ENCODE data around the gene PPL. TPM values are rescaled to one million over a fixed set of nuclear protein-coding genes. Genes with fewer than 3 reads are reported as not detected.

PPL gene
- total and polyA plus RNA-seq, 2 of the 8 experiments (the other 6 are each of a cell fraction or from before 2014, with no cell fraction given): 11.3 to 29.5 TPM

GRCh38 chr16:4904942-4905615, 31.9 kb downstream of the PPL start:
- no peak overlapping the region for H3K9ac ChIP-seq (replicated peaks in 1 of 4; ENCODE audit: extremely low read depth in 1 of 4, low read depth in 3 of 4, low read length in 3 of 4)
- H2AK5ac ChIP-seq (ENCODE audit: low read depth, low read length): no peak overlapping the region
- H2BK12ac ChIP-seq (ENCODE audit: low read depth, low read length): no peak overlapping the region
- H3K36me3 ChIP-seq (ENCODE audit: control insufficient read depth in 2 of 4, insufficient read depth in 4 of 4, low read length in 3 of 4): peaks cover 0 to 3% (median under 1%) of the 10 kb centered on the region in 4 experiments; a peak in 4 of 8 replicates
- H2AFZ ChIP-seq (ENCODE audit: low read length): no peak overlapping the region
- no peaks in the 10 kb centered on the region for H3K4me1 ChIP-seq (replicated peaks in 1 of 4; ENCODE audit: control insufficient read depth in 3 of 4, insufficient read depth in 4 of 4, low read length in 3 of 4)
- no peak overlapping the region for H3K14ac ChIP-seq (ENCODE audit: insufficient read length)
- H3K4me3 ChIP-seq (ENCODE audit: extremely low read depth in 1 of 4, insufficient read depth in 2 of 4, low read depth in 3 of 4, low read length in 4 of 4): no peak overlapping the region
- H2BK5ac ChIP-seq (ENCODE audit: low read depth, low read length): no peak overlapping the region
- H3K9me3 ChIP-seq (ENCODE audit: insufficient read depth in 2 of 2, low read depth in 1 of 2, low read length in 1 of 2): no peaks in the 10 kb centered on the region
- no peak overlapping the region for H2BK120ac ChIP-seq (replicated peaks; ENCODE audit: low read depth, low read length)
- CTCF ChIA-PET (ENCODE audit: partially characterized antibody): interaction anchor here (1.1 to 1.2 kb wide), 3 partner anchors 10 to 51 kb away, joined by 4 to 5 read pairs (median 4); no protein-coding TSS in a partner anchor
- no peak overlapping the region for H3K23ac ChIP-seq (ENCODE audit: insufficient read length)
- H4K91ac ChIP-seq (replicated peaks; ENCODE audit: insufficient read length, low read length): no peak overlapping the region
- H4K8ac ChIP-seq (ENCODE audit: extremely low read depth, insufficient read depth, low read length): no peak overlapping the region
- no peak overlapping the region for H3K4me2 ChIP-seq (ENCODE audit: insufficient read depth in 1 of 2, low read depth in 2 of 2, low read length in 2 of 2)
- POLR2A ChIA-PET (ENCODE audit: partially characterized antibody): interaction anchor here (1.5 kb wide), 1 partner anchor 27 kb away, joined by 5 read pairs; no protein-coding TSS in a partner anchor
- no peak overlapping the region for H2BK20ac ChIP-seq (ENCODE audit: low read length)
- no peak overlapping the region for H3K27ac ChIP-seq (ENCODE audit: low read depth, low read length)
- FAIRE-seq (no peak), DNase-seq (ENCODE audit: low read depth in 1 of 2, low spot score in 2 of 2) (no peak)
- H3K23me2 ChIP-seq (ENCODE audit: low read depth, low read length): no peaks in the 10 kb centered on the region; the same call in 1 of the 2 replicates
- no peak overlapping the region for H2BK15ac ChIP-seq (ENCODE audit: low read length)
- no peaks in the 10 kb centered on the region for H3K79me2 ChIP-seq (ENCODE audit: control insufficient read depth in 1 of 2, insufficient read depth in 2 of 2, low read length in 2 of 2)
- no peaks in the 10 kb centered on the region for H3K27me3 ChIP-seq (replicated peaks in 1 of 4; ENCODE audit: control insufficient read depth in 3 of 4, extremely low read depth in 1 of 4, insufficient read depth in 3 of 4, low read length in 3 of 4)
- H3K4ac ChIP-seq (replicated peaks; ENCODE audit: insufficient read length, low read depth, low read length): no peak overlapping the region
- WGBS, 2 experiments (ENCODE audit: extremely low coverage in 1 of 2, insufficient coverage in 1 of 2, insufficient read length in 1 of 2, insufficient replicate concordance in 2 of 2, low coverage in 1 of 2, low lambda C conversion rate in 2 of 2, missing lambda C conversion rate in 1 of 2): 90% methylated on average over 14 of the region's 14 CpGs; no CpG with 5 or more reads in 1 of the 2 experiments
- no peaks in the 10 kb centered on the region for H4K20me1 ChIP-seq (replicated peaks in 1 of 2; ENCODE audit: control insufficient read depth in 1 of 2, insufficient read depth in 2 of 2, low read length in 2 of 2)
- H3K79me1 ChIP-seq (ENCODE audit: low read depth, low read length): no peaks in the 10 kb centered on the region
- no peak overlapping the region for H4K5ac ChIP-seq (ENCODE audit: insufficient read length, low read depth, low read length)
- no peak overlapping the region for H3K18ac ChIP-seq (ENCODE audit: extremely low read depth, low read length)
- no peak overlapping the region for H3K56ac ChIP-seq (replicated peaks; ENCODE audit: insufficient read length, low read depth, low read length)
- TF ChIP-seq GTF2F1 (IDR thresholded peaks at IDR 0.05; ENCODE audit: borderline replicate concordance, low read depth, low read length) (no peak), NANOG (IDR thresholded peaks at IDR 0.05; ENCODE audit: insufficient read depth, low read depth, low read length, poor library complexity, severe bottlenecking) (no peak), USF2 (IDR thresholded peaks at IDR 0.05; ENCODE audit: low read length) (no peak), BACH1 (IDR thresholded peaks at IDR 0.05; ENCODE audit: low read length) (no peak), RXRA (IDR thresholded peaks at IDR 0.05; ENCODE audit: insufficient read depth, low read depth, low read length) (no peak), TAF7 (optimal IDR thresholded peaks at IDR 0.05; ENCODE audit: borderline replicate concordance, low read depth, low read length) (no peak), TEAD4 (IDR thresholded peaks at IDR 0.05; ENCODE audit: low read depth, low read length) (no peak), CHD1 (IDR thresholded peaks at IDR 0.05; ENCODE audit: low read depth, low read length) (no peak), CBX5 (IDR thresholded peaks at IDR 0.05; ENCODE audit: low read depth, low read length) (no peak), KDM1A (IDR thresholded peaks at IDR 0.05; ENCODE audit: borderline replicate concordance, low read length) (no peak), E2F6 (IDR thresholded peaks at IDR 0.05) (no peak)

Data from H1 (cell line).